ENCODE results near the gene FHAD1. TPM values are rescaled to one million over a fixed set of nuclear protein-coding genes. Genes with fewer than 3 reads are reported as not detected.

The FHAD1 gene
- total RNA-seq, 1 experiment from 2014 or later: 1.9 TPM

DNA sequence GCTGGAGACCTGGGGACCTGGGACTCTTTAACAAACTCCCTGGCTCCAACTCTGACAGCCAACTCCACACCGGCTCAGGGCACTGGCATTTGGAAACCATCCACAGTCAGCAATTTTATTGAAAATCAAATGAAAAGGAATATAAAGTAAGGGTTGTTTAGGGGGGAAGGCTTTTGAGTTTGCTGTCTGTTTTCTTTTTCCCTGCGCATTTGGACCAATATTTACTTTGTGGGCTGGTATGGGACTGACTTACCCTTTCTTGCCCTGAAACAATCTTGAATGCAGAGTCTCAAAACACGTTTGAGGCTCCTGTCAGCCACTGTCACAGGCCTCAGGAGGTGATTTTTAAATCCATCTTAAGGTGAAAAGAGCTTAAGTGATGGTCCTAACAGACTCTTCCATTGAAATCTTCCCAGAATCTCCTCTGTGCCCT is 147.3 kb downstream of the FHAD1 start:
- WGBS (ENCODE audit: extremely low coverage, insufficient read length, low lambda C conversion rate): no CpG with 5 or more reads among the region's 3 CpGs
- DNase-seq: no peak
- H3K56ac ChIP-seq (ENCODE audit: insufficient read length, low read depth, low read length): no peak overlapping the region

More for the DNA sequence above, 147.3 kb downstream of the FHAD1 start:
- Histone ChIP-seq H3K23ac (ENCODE audit: insufficient read length, low read depth, low read length) (no peak overlapping the region), H4K8ac (replicated peaks; ENCODE audit: insufficient read length, low read depth, low read length) (no peak overlapping the region), H2AK5ac (ENCODE audit: insufficient read length, low read length) (no peak overlapping the region), H3K18ac (ENCODE audit: insufficient read length, low read depth, low read length) (no peak overlapping the region), H2BK15ac (ENCODE audit: low read depth, low read length) (no peak overlapping the region), H3K79me1 (ENCODE audit: insufficient read depth, low read depth, low read length, poor library complexity, severe bottlenecking) (no peaks in the 10 kb centered on the region), H2BK5ac (ENCODE audit: insufficient read length, low read length) (no peak overlapping the region), H4K5ac (ENCODE audit: insufficient read length, low read depth, low read length) (no peak overlapping the region), H2BK12ac (ENCODE audit: insufficient read length, low read depth, low read length) (no peak overlapping the region), H3K9me3 (ENCODE audit: control insufficient read depth, low read depth, low read length) (no peaks in the 10 kb centered on the region), H3K4me1 (ENCODE audit: insufficient read depth, low read length) (no peaks in the 10 kb centered on the region), H2BK120ac (ENCODE audit: low read depth, low read length, poor library complexity, severe bottlenecking) (no peak overlapping the region), H3K14ac (ENCODE audit: insufficient read depth, low read length) (no peak overlapping the region), H3K27ac (ENCODE audit: insufficient read length, low read depth, low read length) (no peak overlapping the region), H2AFZ (ENCODE audit: low read length) (no peak overlapping the region), H3K79me2 (ENCODE audit: insufficient read depth, low read length) (no peaks in the 10 kb centered on the region), H3K23me2 (ENCODE audit: insufficient read length, low read depth, low read length, poor library complexity, severe bottlenecking) (no peaks in the 10 kb centered on the region), H4K20me1 (ENCODE audit: control insufficient read depth, insufficient read depth, insufficient read length) (no peaks in the 10 kb centered on the region), H3K4ac (ENCODE audit: low read depth, low read length) (no peak overlapping the region), H3T11ph (ENCODE audit: low read length) (no peak overlapping the region), H2BK20ac (ENCODE audit: low read depth, low read length, poor library complexity, severe bottlenecking) (no peak overlapping the region), H3K4me2 (ENCODE audit: insufficient read depth, insufficient read length, low read length) (no peak overlapping the region), H3K27me3 (ENCODE audit: insufficient read depth, low read length) (no peaks in the 10 kb centered on the region; the same call in 1 of the 2 replicates), H4K91ac (ENCODE audit: insufficient read length, low read depth, low read length) (no peak overlapping the region), H3K9ac (ENCODE audit: extremely low read depth, insufficient read length, low read length) (no peak overlapping the region)
- TF ChIP-seq, protein P1, sequence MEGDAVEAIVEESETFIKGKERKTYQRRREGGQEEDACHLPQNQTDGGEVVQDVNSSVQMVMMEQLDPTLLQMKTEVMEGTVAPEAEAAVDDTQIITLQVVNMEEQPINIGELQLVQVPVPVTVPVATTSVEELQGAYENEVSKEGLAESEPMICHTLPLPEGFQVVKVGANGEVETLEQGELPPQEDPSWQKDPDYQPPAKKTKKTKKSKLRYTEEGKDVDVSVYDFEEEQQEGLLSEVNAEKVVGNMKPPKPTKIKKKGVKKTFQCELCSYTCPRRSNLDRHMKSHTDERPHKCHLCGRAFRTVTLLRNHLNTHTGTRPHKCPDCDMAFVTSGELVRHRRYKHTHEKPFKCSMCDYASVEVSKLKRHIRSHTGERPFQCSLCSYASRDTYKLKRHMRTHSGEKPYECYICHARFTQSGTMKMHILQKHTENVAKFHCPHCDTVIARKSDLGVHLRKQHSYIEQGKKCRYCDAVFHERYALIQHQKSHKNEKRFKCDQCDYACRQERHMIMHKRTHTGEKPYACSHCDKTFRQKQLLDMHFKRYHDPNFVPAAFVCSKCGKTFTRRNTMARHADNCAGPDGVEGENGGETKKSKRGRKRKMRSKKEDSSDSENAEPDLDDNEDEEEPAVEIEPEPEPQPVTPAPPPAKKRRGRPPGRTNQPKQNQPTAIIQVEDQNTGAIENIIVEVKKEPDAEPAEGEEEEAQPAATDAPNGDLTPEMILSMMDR (conservative IDR thresholded peaks at IDR 0.05): no peak
- H3K27me3 Mint-ChIP-seq (ENCODE audit: low read depth): peaks cover 39% of the 10 kb centered on the region
- no peak overlapping the region; a peak in 1 of 7 replicates for H3K27ac Mint-ChIP-seq
- H3K36me3 Mint-ChIP-seq (ENCODE audit: insufficient read depth in 1 of 3, low read depth in 3 of 3): peaks cover 5% of the 10 kb centered on the region in 3 experiments; a peak in 5 of 7 replicates
- H3K9me3 Mint-ChIP-seq: peaks cover 1 to 6% of the 10 kb centered on the region in 2 experiments
- H3K4me3 Mint-ChIP-seq: no peak overlapping the region
- H3K4me1 Mint-ChIP-seq: peaks cover 9 to 13% of the 10 kb centered on the region in 2 experiments
